VCaP (cell line): Measurements from ENCODE around the gene MAP4K3.

Experiments used
- H3K27ac ChIP-seq: fragments of 450-650 bp; 2 replicates; pipeline ENCODE4 v1.5.1; 2017
- TF ChIP-seq, protein P1 (sequence below): fragments of 450-650 bp; conservative IDR thresholded peaks from 2 replicates; pipeline ENCODE4 v1.5.1; 2017; ENCODE audit warnings: mild to moderate bottlenecking, moderate library complexity

Gene MAP4K3

GRCh38 chr2:39311469-39311868 lies 125.6 kb downstream of the MAP4K3 start:
- no peak overlapping the region for H3K27ac ChIP-seq
- TF ChIP-seq, protein P1, sequence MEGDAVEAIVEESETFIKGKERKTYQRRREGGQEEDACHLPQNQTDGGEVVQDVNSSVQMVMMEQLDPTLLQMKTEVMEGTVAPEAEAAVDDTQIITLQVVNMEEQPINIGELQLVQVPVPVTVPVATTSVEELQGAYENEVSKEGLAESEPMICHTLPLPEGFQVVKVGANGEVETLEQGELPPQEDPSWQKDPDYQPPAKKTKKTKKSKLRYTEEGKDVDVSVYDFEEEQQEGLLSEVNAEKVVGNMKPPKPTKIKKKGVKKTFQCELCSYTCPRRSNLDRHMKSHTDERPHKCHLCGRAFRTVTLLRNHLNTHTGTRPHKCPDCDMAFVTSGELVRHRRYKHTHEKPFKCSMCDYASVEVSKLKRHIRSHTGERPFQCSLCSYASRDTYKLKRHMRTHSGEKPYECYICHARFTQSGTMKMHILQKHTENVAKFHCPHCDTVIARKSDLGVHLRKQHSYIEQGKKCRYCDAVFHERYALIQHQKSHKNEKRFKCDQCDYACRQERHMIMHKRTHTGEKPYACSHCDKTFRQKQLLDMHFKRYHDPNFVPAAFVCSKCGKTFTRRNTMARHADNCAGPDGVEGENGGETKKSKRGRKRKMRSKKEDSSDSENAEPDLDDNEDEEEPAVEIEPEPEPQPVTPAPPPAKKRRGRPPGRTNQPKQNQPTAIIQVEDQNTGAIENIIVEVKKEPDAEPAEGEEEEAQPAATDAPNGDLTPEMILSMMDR, result no peak

- H3K27ac ChIP-seq, result no peak overlapping the region
- TF ChIP-seq, protein P1, result no peak
These were observed 128.3 kb downstream of the MAP4K3 start for GRCh38 chr2:39308778-39309177.

GRCh38 chr2:39306626-39307025 lies 130.5 kb downstream of the MAP4K3 start:
- TF ChIP-seq, protein P1, result no peak
- H3K27ac ChIP-seq, result no peak overlapping the region

DNA sequence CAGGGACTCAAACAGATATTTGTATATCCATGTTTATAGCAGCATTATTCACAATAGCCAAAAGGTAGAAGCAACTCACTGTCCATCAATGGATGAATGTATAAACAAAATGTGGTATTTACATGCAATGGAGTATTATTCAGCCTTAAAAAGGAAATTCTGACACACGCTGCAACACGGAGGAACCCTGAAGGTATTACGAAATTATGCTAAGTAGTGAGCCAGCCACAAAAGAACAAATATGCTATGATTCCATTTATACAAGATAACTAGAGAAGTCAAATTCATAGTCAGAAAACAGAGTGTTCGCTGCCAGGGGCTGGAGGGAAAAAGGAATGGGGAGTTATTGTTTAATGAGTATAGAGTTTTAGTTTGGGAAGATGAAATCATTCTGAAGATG lies 132.4 kb downstream of the MAP4K3 start:
- TF ChIP-seq, protein P1, result no peak
- H3K27ac ChIP-seq, result no peak overlapping the region

- H3K27ac ChIP-seq, result no peak overlapping the region
- TF ChIP-seq, protein P1, result no peak
These were observed 132.9 kb downstream of the MAP4K3 start for GRCh38 chr2:39304200-39304599.

DNA sequence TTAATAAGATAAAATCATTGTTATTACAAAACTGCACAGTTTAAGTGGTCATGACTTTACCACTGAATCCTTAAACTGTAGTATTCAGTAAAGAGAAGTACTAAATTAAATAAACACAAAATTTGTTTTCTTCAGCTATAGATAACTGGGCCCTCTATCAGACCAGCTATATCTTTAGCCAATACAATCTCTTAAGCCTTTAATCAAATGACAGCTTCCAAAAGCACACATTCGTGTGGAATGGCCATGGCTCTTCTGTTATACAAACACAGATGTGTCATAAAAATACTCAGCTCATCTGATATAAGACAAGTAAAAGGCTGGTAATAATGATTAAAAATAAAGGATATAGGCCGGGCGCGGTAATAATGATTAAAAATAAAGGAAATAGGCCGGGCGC lies 135.7 kb downstream of the MAP4K3 start:
- TF ChIP-seq, protein P1, result no peak
- H3K27ac ChIP-seq, result peak overlapping the region; percentile 38

- TF ChIP-seq, protein P1, result no peak
- peak overlapping the region; percentile 38 for H3K27ac ChIP-seq
These were observed 136.8 kb downstream of the MAP4K3 start for GRCh38 chr2:39300044-39300978.
